Activated CD4-positive, alpha-beta T cell treated with anti-CD3 and anti-CD28 coated beads, Interleukin-2, amount 10 ng/mL, durations not matched to agents 7 days and 5 days (primary cell): ENCODE measurements around the gene DEDD2. TPM values are rescaled to one million over a fixed set of nuclear protein-coding genes. Genes with fewer than 3 reads are reported as not detected.
A peak's percentile ranks its signal among the peaks of the same experiment; 100 is the strongest.

Experiments
- CTCF ChIA-PET: fragments of 350-600 bp; sonication (Branson Sonifier 250); formaldehyde crosslinking; loops from one replicate; lab custom pipeline; 2021; ENCODE audit warnings: antibody characterized with exemption; lab: Charles Lee
- POLR2A ChIA-PET: fragments of 350-600 bp; sonication (Branson Sonifier 250); formaldehyde crosslinking; loops from one replicate; lab custom pipeline; 2021; ENCODE audit warnings: antibody characterized with exemption; lab: Charles Lee
- DNase-seq: peaks from one replicate; pipeline ENCODE4 v3.0.0-alpha.2; 2020
- H3K27ac Mint-ChIP-seq: one replicate; pipeline ENCODE4 v1.8.0; 2021; ENCODE audit warnings: mild to moderate bottlenecking, moderate library complexity, mixed read lengths
- H3K27me3 Mint-ChIP-seq: one replicate; pipeline ENCODE4 v1.8.0; 2021; ENCODE audit warnings: mixed read lengths
- H3K36me3 Mint-ChIP-seq: one replicate; pipeline ENCODE4 v1.8.0; 2021; ENCODE audit warnings: low read depth, mixed read lengths
- H3K4me1 Mint-ChIP-seq: one replicate; pipeline ENCODE4 v1.8.0; 2021; ENCODE audit warnings: mixed read lengths
- H3K4me3 Mint-ChIP-seq: one replicate; pipeline ENCODE4 v1.8.0; 2021; ENCODE audit warnings: mild to moderate bottlenecking, moderate library complexity, mixed read lengths
- H3K9me3 Mint-ChIP-seq: one replicate; pipeline ENCODE4 v1.8.0; 2021; ENCODE audit warnings: mixed read lengths
- total RNA-seq, 2 experiments: library from RNA; stranded (reverse); gene quantifications; one replicate each; pipeline ENCODE4 v1.2.3, GENCODE V29; 2021

The DEDD2 gene
- total RNA-seq, 2 experiments from 2014 or later: 37.2 to 42.4 TPM

- CTCF ChIA-PET: interaction anchor here (1.3 to 2.2 kb wide), 2 partner anchors 10 to 66 kb away, joined by 4 to 6 read pairs; partner anchors contain the start of gene GSK3A
- Mint-ChIP-seq H3K27me3 (peaks cover 12% of the 10 kb centered on the region), H3K4me3 (peak overlapping the region; percentile 96), H3K27ac (peak overlapping the region; percentile 94), H3K9me3 (no peaks in the 10 kb centered on the region), H3K4me1 (peaks cover 42% of the 10 kb centered on the region), H3K36me3 (no peaks in the 10 kb centered on the region)
- no peak for DNase-seq
- POLR2A ChIA-PET: no interaction called here
Measured at GRCh38 chr19:42252365-42253244, 35.1 kb upstream of the DEDD2 start.

DNA sequence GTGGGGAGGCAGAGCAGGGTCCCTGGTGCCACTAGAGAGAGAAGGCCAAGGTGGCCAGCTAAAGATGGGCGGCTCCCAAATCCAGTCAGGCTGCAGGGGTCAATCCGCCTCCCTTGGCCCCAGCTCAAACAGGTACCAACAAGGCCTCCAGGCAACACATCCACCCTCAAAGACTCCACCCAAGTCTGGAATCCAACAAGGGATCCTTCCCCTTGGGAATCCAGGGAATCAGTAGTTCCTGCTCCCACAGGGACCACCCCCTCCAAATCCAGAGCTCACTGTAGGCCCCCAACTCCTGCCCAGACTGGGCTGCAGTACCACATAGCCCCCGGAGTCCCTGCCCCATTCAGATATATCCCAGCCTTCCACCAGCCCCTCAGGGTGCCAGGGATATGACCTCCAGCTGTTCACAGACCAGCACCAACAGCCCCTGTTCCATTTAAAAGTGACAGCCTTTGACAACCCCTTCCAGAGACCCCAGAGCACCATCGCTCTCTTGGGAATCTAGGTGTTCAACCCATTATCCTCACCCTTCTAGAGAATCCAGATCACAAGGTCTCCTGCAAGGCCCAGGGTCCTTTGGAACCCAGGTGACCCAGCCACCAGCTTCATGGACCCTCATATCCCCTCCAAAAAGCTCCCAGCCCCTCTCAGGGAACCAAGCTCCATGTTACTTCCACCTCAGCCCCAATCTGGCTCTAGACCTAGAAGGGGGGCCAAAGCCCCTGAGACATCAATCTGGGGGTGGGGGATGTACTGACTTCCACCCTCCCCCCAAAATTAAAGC, 34.3 kb upstream of the DEDD2 start:
- DNase-seq: no peak
- Mint-ChIP-seq H3K36me3 (no peaks in the 10 kb centered on the region), H3K27ac (peak overlapping the region; percentile 78), H3K27me3 (peaks cover 9% of the 10 kb centered on the region), H3K4me1 (peaks cover 42% of the 10 kb centered on the region), H3K9me3 (no peaks in the 10 kb centered on the region), H3K4me3 (peak overlapping the region; percentile 96)
- ChIA-PET POLR2A (no interaction called here), CTCF (interaction anchor here (0.9 to 2.8 kb wide), 6 partner anchors 9 to 143 kb away, joined by 3 to 14 read pairs (median 4); partner anchors contain the start of genes GSK3A and POU2F2)

DNA sequence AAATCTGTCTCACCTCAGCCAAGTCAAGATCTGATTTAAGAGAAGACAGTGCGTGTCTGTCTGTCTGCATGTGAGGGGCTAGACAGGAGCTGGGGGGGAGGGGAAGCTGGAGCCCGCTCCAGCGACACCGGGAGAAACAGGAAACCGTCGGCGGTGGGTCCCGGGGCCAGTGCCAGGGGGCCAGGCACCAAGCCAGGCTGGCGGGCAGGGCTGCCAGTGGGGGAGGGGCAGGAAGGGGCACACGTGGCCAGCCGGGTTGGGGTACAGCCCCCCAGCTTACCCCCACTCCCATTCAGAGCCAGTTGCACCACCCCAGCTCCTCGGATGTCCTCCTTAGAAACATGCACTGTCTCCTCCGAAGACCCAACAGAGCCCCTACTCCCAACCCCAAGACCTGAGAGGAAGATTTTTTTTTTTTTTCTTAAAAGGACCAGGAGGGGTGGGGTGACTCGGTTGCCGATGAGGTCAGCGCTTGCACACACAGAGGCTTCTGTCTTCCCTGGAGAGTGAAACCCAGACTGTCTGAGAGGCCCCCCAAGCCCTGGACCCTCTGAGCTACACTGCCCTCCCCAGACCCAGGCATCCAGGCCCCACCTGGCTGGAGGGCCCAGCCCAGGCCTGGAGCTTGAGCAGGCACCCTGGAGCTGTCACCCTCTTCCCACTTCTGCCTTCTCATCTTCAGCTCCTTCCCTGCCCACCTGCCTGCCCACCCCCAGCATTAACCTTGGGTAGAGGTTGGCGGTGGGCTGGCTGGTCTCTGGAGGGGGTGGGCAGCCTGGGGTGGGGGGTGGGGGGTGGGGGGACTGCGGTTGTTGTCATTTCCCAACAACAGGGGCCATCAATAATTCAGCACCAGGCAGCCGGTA, 33.4 kb upstream of the DEDD2 start:
- no peaks in the 10 kb centered on the region for H3K9me3 Mint-ChIP-seq
- H3K27ac Mint-ChIP-seq: peak overlapping the region; percentile 81
- POLR2A ChIA-PET: no interaction called here
- CTCF ChIA-PET: interaction anchor here (0.8 to 2.8 kb wide), 7 partner anchors 9 to 142 kb away, joined by 3 to 14 read pairs (median 3); partner anchors contain the start of genes GSK3A and POU2F2
- peak overlapping the region; percentile 22 for H3K4me3 Mint-ChIP-seq
- peaks cover 2% of the 10 kb centered on the region for H3K27me3 Mint-ChIP-seq
- no peaks in the 10 kb centered on the region for H3K36me3 Mint-ChIP-seq
- no peak for DNase-seq
- peaks cover 38% of the 10 kb centered on the region for H3K4me1 Mint-ChIP-seq

- Mint-ChIP-seq H3K9me3 (no peaks in the 10 kb centered on the region), H3K27ac (peak overlapping the region; percentile 81), H3K27me3 (no peaks in the 10 kb centered on the region), H3K4me3 (no peak overlapping the region), H3K36me3 (no peaks in the 10 kb centered on the region), H3K4me1 (peaks cover 40% of the 10 kb centered on the region)
- ChIA-PET CTCF (interaction anchor here (0.8 to 2.8 kb wide), 2 partner anchors 29 to 35 kb away, joined by 3 to 14 read pairs; no protein-coding TSS in a partner anchor), POLR2A (no interaction called here)
- no peak for DNase-seq
Measured at GRCh38 chr19:42250183-42250665, 32.7 kb upstream of the DEDD2 start.

GRCh38 chr19:42249769-42250168, 32.3 kb upstream of the DEDD2 start:
- H3K27me3 Mint-ChIP-seq: no peaks in the 10 kb centered on the region
- peak overlapping the region; percentile 57 for H3K27ac Mint-ChIP-seq
- no peaks in the 10 kb centered on the region for H3K9me3 Mint-ChIP-seq
- POLR2A ChIA-PET: no interaction called here
- peaks cover 2% of the 10 kb centered on the region for H3K36me3 Mint-ChIP-seq
- H3K4me1 Mint-ChIP-seq: peaks cover 45% of the 10 kb centered on the region
- no peak overlapping the region for H3K4me3 Mint-ChIP-seq
- no peak for DNase-seq
- CTCF ChIA-PET: interaction anchor here (2.8 kb wide), 1 partner anchor 30 kb away, joined by 14 read pairs; no protein-coding TSS in a partner anchor

- Mint-ChIP-seq H3K9me3 (no peaks in the 10 kb centered on the region), H3K27me3 (no peaks in the 10 kb centered on the region), H3K4me1 (peaks cover 47% of the 10 kb centered on the region), H3K27ac (no peak overlapping the region), H3K36me3 (peaks cover 2% of the 10 kb centered on the region), H3K4me3 (no peak overlapping the region)
- CTCF ChIA-PET: interaction anchor here (0.8 to 2.8 kb wide), 3 partner anchors 10 to 30 kb away, joined by 3 to 14 read pairs (median 4); no protein-coding TSS in a partner anchor
- POLR2A ChIA-PET: no interaction called here
- DNase-seq: no peak
Measured at GRCh38 chr19:42249149-42249750, 31.8 kb upstream of the DEDD2 start.

DNA sequence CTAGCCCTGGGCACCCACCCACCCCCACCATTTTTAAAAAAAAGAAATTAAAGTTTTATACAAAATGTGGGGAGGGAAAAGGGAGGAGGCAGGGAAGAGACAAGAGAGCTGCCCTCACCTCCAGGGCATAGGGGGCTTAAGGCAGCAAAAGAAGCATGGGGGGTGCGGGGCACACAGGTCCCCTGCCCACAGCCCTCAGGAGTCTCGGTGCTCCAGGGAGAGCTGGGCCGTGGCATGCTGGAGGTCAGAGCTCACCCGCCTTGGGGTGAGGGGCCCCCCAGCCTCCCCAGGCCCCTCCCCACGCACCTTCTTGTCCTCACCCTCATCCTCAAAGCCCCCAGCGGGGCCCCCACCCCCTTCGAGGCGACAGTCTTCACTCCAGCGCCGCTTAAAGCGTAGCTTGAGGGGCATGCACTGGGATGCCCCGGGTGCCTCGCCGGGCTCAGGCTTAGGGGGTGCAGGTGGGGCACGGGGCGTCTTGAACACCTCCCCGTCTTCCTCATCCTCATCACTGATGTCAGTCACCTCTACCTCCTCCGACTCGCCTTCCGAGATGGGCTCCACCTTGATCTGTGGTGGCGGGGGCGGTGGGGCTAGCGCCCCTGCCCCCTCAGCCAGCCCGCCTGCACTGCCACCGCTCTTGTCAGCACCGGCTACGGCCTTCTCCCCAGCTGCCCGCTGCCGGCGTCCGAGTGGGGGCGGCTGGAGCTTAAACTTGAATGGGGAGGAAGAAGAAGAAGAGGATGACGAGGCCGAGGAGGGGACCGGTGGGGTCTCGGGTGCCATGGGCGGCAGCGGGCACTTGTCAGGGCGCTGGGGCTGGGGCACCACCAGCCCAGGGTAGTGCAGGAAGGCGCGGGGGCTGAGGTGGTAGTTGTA, 31.0 kb upstream of the DEDD2 start:
- H3K4me3 Mint-ChIP-seq: no peak overlapping the region
- no peak overlapping the region for H3K27ac Mint-ChIP-seq
- POLR2A ChIA-PET: no interaction called here
- H3K4me1 Mint-ChIP-seq: peaks cover 48% of the 10 kb centered on the region
- CTCF ChIA-PET: interaction anchor here (0.6 to 1.2 kb wide), 3 partner anchors 9 to 63 kb away, joined by 3 to 4 read pairs (median 3); no protein-coding TSS in a partner anchor
- H3K9me3 Mint-ChIP-seq: no peaks in the 10 kb centered on the region
- peaks cover 2% of the 10 kb centered on the region for H3K36me3 Mint-ChIP-seq
- DNase-seq: no peak
- H3K27me3 Mint-ChIP-seq: no peaks in the 10 kb centered on the region

GRCh38 chr19:42247640-42248199, 30.2 kb upstream of the DEDD2 start:
- POLR2A ChIA-PET: interaction anchor here (1.4 kb wide), 1 partner anchor 23 kb away, joined by 6 read pairs; no protein-coding TSS in a partner anchor

GRCh38 chr19:42246922-42247639, 29.6 kb upstream of the DEDD2 start:
- Mint-ChIP-seq H3K27me3 (no peaks in the 10 kb centered on the region), H3K27ac (peak overlapping the region; percentile 47), H3K4me1 (peaks cover 44% of the 10 kb centered on the region), H3K4me3 (no peak overlapping the region), H3K9me3 (no peaks in the 10 kb centered on the region), H3K36me3 (peaks cover 2% of the 10 kb centered on the region)
- ChIA-PET CTCF (interaction anchor here (0.6 to 1.9 kb wide), 4 partner anchors 13 to 87 kb away, joined by 3 to 10 read pairs (median 4); no protein-coding TSS in a partner anchor), POLR2A (interaction anchor here (0.7 to 1.4 kb wide), 2 partner anchors 8 to 23 kb away, joined by 3 to 6 read pairs; partner anchors contain the start of gene ERF)
- no peak for DNase-seq

More at GRCh38 chr19:42247640-42248199, 30.2 kb upstream of the DEDD2 start:
- Mint-ChIP-seq H3K36me3 (peaks cover 2% of the 10 kb centered on the region), H3K27ac (no peak overlapping the region), H3K4me3 (no peak overlapping the region), H3K4me1 (peaks cover 50% of the 10 kb centered on the region), H3K27me3 (no peaks in the 10 kb centered on the region), H3K9me3 (no peaks in the 10 kb centered on the region)
- CTCF ChIA-PET: interaction anchor here (0.7 to 1.9 kb wide), 2 partner anchors 32 to 88 kb away, joined by 4 to 10 read pairs; no protein-coding TSS in a partner anchor
- DNase-seq: no peak
